ENCODE results near the gene CYS1. TPM values are rescaled to one million over a fixed set of nuclear protein-coding genes. Genes with fewer than 3 reads are reported as not detected.

Gene CYS1
- total and polyA plus RNA-seq, 11 donors, result 0.42 to 9.1 (median 2.5) TPM

Other genes starting within 250 kb of the CYS1 start
- gene TAF1B, start 236.9 kb downstream of the CYS1 start, total RNA-seq, result 10 to 100 TPM in 1 of 9 donors, 1 to 10 TPM in 8; 3.8 to 13.9 (median 5.2) TPM
- 1 to 10 TPM; 1.1 to 4.7 TPM for gene TAF1B, start 236.9 kb downstream of the CYS1 start, polyA plus RNA-seq
- gene GRHL1, start 128.7 kb downstream of the CYS1 start, total RNA-seq, result 1 to 10 TPM in 6 of 9 donors, under 1 TPM in 3; 0.79 to 2.8 (median 1.1) TPM
- gene GRHL1, start 128.7 kb downstream of the CYS1 start, polyA plus RNA-seq, result under 1 TPM; 0.50 to 0.57 TPM
- 10 to 100 TPM; 11.8 to 43.8 (median 21.4) TPM for gene KLF11, start 36.9 kb downstream of the CYS1 start, total RNA-seq
- 1 to 10 TPM; 5.4 to 8.0 TPM for gene KLF11, start 36.9 kb downstream of the CYS1 start, polyA plus RNA-seq
- gene RRM2, start 42.3 kb upstream of the CYS1 start, total RNA-seq, result 10 to 100 TPM in 1 of 9 donors, 1 to 10 TPM in 4, under 1 TPM in 3, not detected in 1; 0.09 to 32.6 (median 1.3) TPM
- gene RRM2, start 42.3 kb upstream of the CYS1 start, polyA plus RNA-seq, result under 1 TPM; 0.08 to 0.44 TPM
- 10 to 100 TPM; 18.9 to 63.2 (median 40.5) TPM for gene HPCAL1, start 222.5 kb upstream of the CYS1 start, total RNA-seq
- gene HPCAL1, start 222.5 kb upstream of the CYS1 start, polyA plus RNA-seq, result 10 to 100 TPM; 30.8 to 42.6 TPM